HUES6 (cell line): ENCODE data around the gene IGF1R.
"Not testable (repeated sequence)": the region's sequence is repeated elsewhere in the genome, so short reads cannot be mapped to it uniquely, and the experiment has no call there.

Experiments used
- H3K27ac ChIP-seq: 2 replicates; pipeline ENCODE4 v1.7.0; 2013; ENCODE audit warnings: low read depth, mild to moderate bottlenecking, low read length, inconsistent platforms
- H3K27me3 ChIP-seq: 2 replicates; pipeline ENCODE4 v1.6.1; 2013; ENCODE audit warnings: low read length; ENCODE audit not compliant: control insufficient read depth, insufficient read depth
- H3K36me3 ChIP-seq: 2 replicates; pipeline ENCODE4 v1.6.1; 2013; ENCODE audit warnings: low read length; ENCODE audit not compliant: control insufficient read depth, insufficient read depth
- H3K4me1 ChIP-seq: 2 replicates; pipeline ENCODE4 v1.6.1; 2013; ENCODE audit warnings: low read length; ENCODE audit not compliant: control insufficient read depth, insufficient read depth
- H3K4me3 ChIP-seq: 2 replicates; pipeline ENCODE4 v1.5.1; 2013; ENCODE audit warnings: low read depth, low read length
- H3K9ac ChIP-seq: one replicate; pipeline ENCODE4 v1.6.1; 2013; ENCODE audit warnings: mild to moderate bottlenecking, low read length
- H3K9me3 ChIP-seq: 2 replicates; pipeline ENCODE4 v1.6.1; 2013; ENCODE audit warnings: low read depth, low read length; ENCODE audit not compliant: control insufficient read depth, insufficient read depth

IGF1R gene

GRCh38 chr15:98959640-98960007 lies 311.3 kb downstream of the IGF1R start:
- no peak overlapping the region for H3K27ac ChIP-seq
- H3K9ac ChIP-seq, result no peak overlapping the region
- no peaks in the 10 kb centered on the region for H3K4me1 ChIP-seq
- peaks cover 78% of the 10 kb centered on the region for H3K36me3 ChIP-seq
- H3K9me3 ChIP-seq, result peaks cover 7% of the 10 kb centered on the region; the same call in 1 of the 2 replicates
- no peak overlapping the region for H3K4me3 ChIP-seq
- no peaks in the 10 kb centered on the region for H3K27me3 ChIP-seq

GRCh38 chr15:98960555-98961050 lies 312.3 kb downstream of the IGF1R start:
- no peak overlapping the region for H3K27ac ChIP-seq
- H3K4me1 ChIP-seq, result no peaks in the 10 kb centered on the region
- H3K4me3 ChIP-seq, result no peak overlapping the region
- peaks cover 7% of the 10 kb centered on the region; the same call in 1 of the 2 replicates for H3K9me3 ChIP-seq
- no peaks in the 10 kb centered on the region for H3K27me3 ChIP-seq
- H3K36me3 ChIP-seq, result peaks cover 70% of the 10 kb centered on the region
- H3K9ac ChIP-seq, result no peak overlapping the region

DNA sequence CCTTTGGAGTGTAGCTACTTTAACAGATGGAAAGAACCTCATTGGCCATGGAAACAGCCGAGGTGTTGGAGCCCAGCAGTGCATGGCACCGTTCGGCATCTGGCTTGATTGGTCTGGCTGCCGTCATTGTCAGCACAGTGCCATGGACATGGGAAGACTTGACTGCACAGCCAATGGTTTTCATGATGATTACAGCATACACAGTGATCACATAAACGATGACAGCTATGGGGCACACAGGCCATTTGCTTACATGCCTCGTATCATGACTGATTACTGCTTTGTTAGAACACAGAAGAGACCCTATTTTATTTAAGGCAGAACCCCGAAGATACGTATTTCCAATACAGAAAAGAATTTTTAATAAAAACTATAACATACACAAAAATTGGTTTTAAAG lies 315.1 kb downstream of the IGF1R start:
- Histone ChIP-seq H3K4me3 (no peak overlapping the region), H3K27ac (no peak overlapping the region), H3K27me3 (no peaks in the 10 kb centered on the region), H3K4me1 (no peaks in the 10 kb centered on the region), H3K36me3 (peaks cover 48% of the 10 kb centered on the region), H3K9me3 (peaks cover 7% of the 10 kb centered on the region; the same call in 1 of the 2 replicates), H3K9ac (no peak overlapping the region)

GRCh38 chr15:98964466-98965133 lies 316.3 kb downstream of the IGF1R start:
- H3K9ac ChIP-seq, result no peak overlapping the region
- peaks cover 7% of the 10 kb centered on the region; the same call in 1 of the 2 replicates for H3K9me3 ChIP-seq
- no peaks in the 10 kb centered on the region for H3K27me3 ChIP-seq
- no peak overlapping the region for H3K27ac ChIP-seq
- H3K4me1 ChIP-seq, result no peaks in the 10 kb centered on the region
- no peak overlapping the region for H3K4me3 ChIP-seq
- peaks cover 37% of the 10 kb centered on the region for H3K36me3 ChIP-seq

- H3K4me3 ChIP-seq, H3K27ac ChIP-seq, H3K27me3 ChIP-seq, H3K9me3 ChIP-seq, H3K9ac ChIP-seq, H3K4me1 ChIP-seq: not testable (repeated sequence)
- H3K36me3 ChIP-seq, result peaks cover 34% of the 10 kb centered on the region
Measured at GRCh38 chr15:98965134-98965491, 316.8 kb downstream of the IGF1R start.

DNA sequence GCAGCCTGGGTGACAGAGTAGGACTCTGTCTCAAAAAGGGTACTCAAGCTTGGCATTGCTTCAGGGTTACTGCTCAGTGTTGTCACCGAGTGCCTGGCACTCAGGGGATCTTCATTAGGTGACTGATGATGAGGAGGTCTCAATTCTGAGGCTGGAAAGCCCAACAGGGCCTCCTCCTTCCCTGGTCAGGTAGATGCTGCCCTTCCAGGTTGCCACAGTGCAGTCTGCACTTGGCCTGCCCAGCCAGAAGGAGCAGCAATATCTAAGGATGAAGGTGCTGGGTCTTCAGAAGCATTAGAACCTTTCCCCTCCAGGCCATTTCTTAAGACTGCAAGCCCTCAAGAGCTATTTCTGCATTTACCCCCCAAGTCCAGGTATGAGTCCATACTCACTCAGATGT lies 317.3 kb downstream of the IGF1R start:
- no peak overlapping the region for H3K4me3 ChIP-seq
- peaks cover 7% of the 10 kb centered on the region; the same call in 1 of the 2 replicates for H3K9me3 ChIP-seq
- peaks cover 29% of the 10 kb centered on the region for H3K36me3 ChIP-seq
- H3K4me1 ChIP-seq, result no peaks in the 10 kb centered on the region
- H3K9ac ChIP-seq, result no peak overlapping the region
- no peak overlapping the region for H3K27ac ChIP-seq
- no peaks in the 10 kb centered on the region for H3K27me3 ChIP-seq

- H3K4me3 ChIP-seq, result no peak overlapping the region
- H3K27me3 ChIP-seq, result no peaks in the 10 kb centered on the region
- H3K36me3 ChIP-seq, result peaks cover 22% of the 10 kb centered on the region
- no peak overlapping the region for H3K9ac ChIP-seq
- no peak overlapping the region for H3K27ac ChIP-seq
- no peaks in the 10 kb centered on the region for H3K4me1 ChIP-seq
- H3K9me3 ChIP-seq, result peaks cover 7% of the 10 kb centered on the region; the same call in 1 of the 2 replicates
Measured at GRCh38 chr15:98966091-98966787, 317.9 kb downstream of the IGF1R start.

GRCh38 chr15:98967096-98967495 lies 318.8 kb downstream of the IGF1R start:
- peaks cover 14% of the 10 kb centered on the region for H3K36me3 ChIP-seq
- H3K27ac ChIP-seq, result no peak overlapping the region
- no peak overlapping the region for H3K9ac ChIP-seq
- no peaks in the 10 kb centered on the region for H3K9me3 ChIP-seq
- H3K4me1 ChIP-seq, result no peaks in the 10 kb centered on the region
- H3K27me3 ChIP-seq, result no peaks in the 10 kb centered on the region
- H3K4me3 ChIP-seq, result no peak overlapping the region

- H3K27me3 ChIP-seq, result no peaks in the 10 kb centered on the region
- no peak overlapping the region for H3K4me3 ChIP-seq
- H3K9me3 ChIP-seq, result no peaks in the 10 kb centered on the region
- no peak overlapping the region for H3K27ac ChIP-seq
- H3K36me3 ChIP-seq, result peaks cover 6% of the 10 kb centered on the region
- H3K9ac ChIP-seq, result no peak overlapping the region
- no peaks in the 10 kb centered on the region for H3K4me1 ChIP-seq
Measured at GRCh38 chr15:98967916-98968315, 319.6 kb downstream of the IGF1R start.

- Histone ChIP-seq H3K9me3 (no peaks in the 10 kb centered on the region), H3K27ac (no peak overlapping the region), H3K9ac (no peak overlapping the region), H3K4me3 (no peak overlapping the region), H3K36me3 (peaks cover under 1% of the 10 kb centered on the region; the same call in 1 of the 2 replicates), H3K27me3 (no peaks in the 10 kb centered on the region), H3K4me1 (no peaks in the 10 kb centered on the region)
Measured at GRCh38 chr15:98968576-98968975, 320.2 kb downstream of the IGF1R start.

DNA sequence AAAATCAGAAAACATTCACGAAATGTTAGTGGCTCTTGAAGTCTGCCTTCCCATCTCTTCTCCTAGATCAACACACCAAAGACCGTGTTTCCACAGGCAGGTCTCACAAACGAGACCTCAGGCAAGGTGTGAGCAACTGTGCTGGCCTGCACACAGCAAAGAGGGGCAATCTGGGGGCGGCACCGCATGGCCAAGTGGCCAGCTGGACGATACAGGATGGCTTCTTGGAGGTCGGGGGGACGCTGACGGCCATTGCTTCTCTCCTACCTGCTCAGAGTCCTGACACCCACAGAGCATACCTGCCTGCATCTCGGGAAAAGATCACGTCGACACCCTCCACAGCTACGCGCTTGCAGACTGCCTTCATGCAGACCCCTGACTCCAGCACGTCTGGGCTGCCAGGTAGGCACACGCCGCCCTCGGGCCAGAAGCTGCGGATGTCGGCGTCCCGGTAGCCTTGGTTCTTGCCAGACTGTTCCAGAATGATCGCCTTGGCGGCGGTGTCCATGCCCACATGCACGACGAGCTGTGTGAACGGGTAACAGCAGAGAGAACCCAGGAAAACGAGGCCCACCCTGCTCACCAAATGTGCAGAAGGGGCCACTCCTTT lies 320.9 kb downstream of the IGF1R start:
- Histone ChIP-seq H3K36me3 (no peaks in the 10 kb centered on the region), H3K27me3 (no peaks in the 10 kb centered on the region), H3K27ac (no peak overlapping the region), H3K9ac (no peak overlapping the region), H3K4me1 (no peaks in the 10 kb centered on the region), H3K9me3 (no peaks in the 10 kb centered on the region), H3K4me3 (no peak overlapping the region)
